A549 (cell line): ENCODE results near the gene DRC7. TPM values are rescaled to one million over a fixed set of nuclear protein-coding genes. Genes with fewer than 3 reads are reported as not detected.

Source experiments
- ATAC-seq, 2 experiments: fragments of 200-7000 bp in 1 of 2; fragments of >200 bp in 1 of 2; cut with Nextera tagmentation in 1 of 2; cut with Tn5 transposase in 1 of 2; 3 replicates each; pipeline versions ENCODE4 v1.8.0 to v1.9.1; 2018 to 2020; ENCODE audit warnings: mild to moderate bottlenecking in 1 of 2, moderate library complexity in 1 of 2
- CTCF ChIA-PET: fragments of 300-600 bp; sonication (Branson Sonifier 250); formaldehyde crosslinking; extraction: SDS; loops from one replicate; lab custom pipeline; 2021; ENCODE audit warnings: antibody characterized with exemption, inconsistent platforms; lab: Yijun Ruan, JAX
- POLR2A ChIA-PET: fragments of 350-600 bp; formaldehyde crosslinking; extraction: SDS; loops from one replicate; lab custom pipeline; 2021; ENCODE audit warnings: antibody characterized with exemption, inconsistent platforms; lab: Yijun Ruan, JAX
- DNase-seq, 2 experiments: peaks; one replicate each; pipeline versions ENCODE4 v3.0.0 to v3.0.0-alpha.2; 2011 to 2016; ENCODE audit warnings: low read depth in 1 of 2, low spot score in 1 of 2
- FAIRE-seq: peaks from 2 replicates; lab custom pipeline; 2011; peaks lifted over from hg19 to GRCh38; lab: Jason Lieb, UNC
- H3K27ac ChIP-seq, 2 experiments: fragments of >200 bp; sonication (Bioruptor Twin); formaldehyde crosslinking; 3 replicates each; pipeline ENCODE4 v1.5.1; 2016 to 2017
- H3K4me1 ChIP-seq: fragments of >200 bp; sonication (Bioruptor Twin); formaldehyde crosslinking; 3 replicates; pipeline ENCODE4 v1.6.1; 2016
- H3K4me2 ChIP-seq: fragments of >200 bp; sonication (Bioruptor Twin); formaldehyde crosslinking; 3 replicates; pipeline ENCODE4 v1.6.1; 2016
- H3K4me3 ChIP-seq: fragments of >200 bp; sonication (Bioruptor Twin); formaldehyde crosslinking; 3 replicates; pipeline ENCODE4 v1.5.1; 2016
- H3K9me3 ChIP-seq: fragments of >200 bp; sonication (Bioruptor Twin); formaldehyde crosslinking; 3 replicates; pipeline ENCODE4 v1.6.1; 2016
- BCL3 ChIP-seq: fragments of >200 bp; sonication (Bioruptor Twin); formaldehyde crosslinking; IDR thresholded peaks from 3 replicates; pipeline ENCODE4 v1.6.1; 2016
- CBX2 ChIP-seq: fragments of 200-600 bp; sonication (generic); IDR thresholded peaks from 2 replicates; pipeline ENCODE4 v1.6.1; 2016; ENCODE audit warnings: low read depth, mild to moderate bottlenecking, borderline replicate concordance
- CHD2 ChIP-seq: fragments of 150-350 bp; IDR thresholded peaks from 2 replicates; pipeline ENCODE4 v1.6.1; 2014; ENCODE audit warnings: low read length; ENCODE audit not compliant: partially characterized antibody
- EHMT2 ChIP-seq: fragments of 200-600 bp; sonication (generic); IDR thresholded peaks from 2 replicates; pipeline ENCODE4 v1.6.1; 2016; ENCODE audit warnings: antibody characterized with exemption, low read depth, mild to moderate bottlenecking, moderate library complexity
- FOXS1 ChIP-seq: fragments of 250-450 bp; sonication (Bioruptor Pico); IDR thresholded peaks from 2 replicates; pipeline ENCODE4 v1.5.0; 2020; ENCODE audit warnings: mild to moderate bottlenecking, moderate library complexity
- HDAC2 ChIP-seq: fragments of 200-600 bp; sonication (generic); IDR thresholded peaks from 2 replicates; pipeline ENCODE4 v1.6.1; 2016
- HOXA7 ChIP-seq: fragments of 250-450 bp; sonication (Bioruptor Pico); IDR thresholded peaks from 2 replicates; pipeline ENCODE4 v1.5.0; 2020; ENCODE audit warnings: mild to moderate bottlenecking, moderate library complexity
- HOXB13 ChIP-seq: fragments of 250-450 bp; sonication (Bioruptor Pico); IDR thresholded peaks from 2 replicates; pipeline ENCODE4 v1.5.0; 2020; ENCODE audit warnings: low read depth, mild to moderate bottlenecking, moderate library complexity
- JUN ChIP-seq, 2 experiments: fragments of >200 bp; sonication (Bioruptor Twin); formaldehyde crosslinking; IDR thresholded peaks; 2 replicates in 1 of 2; 3 replicates in 1 of 2; pipeline ENCODE4 v1.6.1; 2016 to 2017
- KDM1A ChIP-seq: fragments of 200-600 bp; sonication (generic); IDR thresholded peaks from 2 replicates; pipeline ENCODE4 v1.6.1; 2016; ENCODE audit warnings: low read depth, mild to moderate bottlenecking
- MAFK ChIP-seq: fragments of 450-650 bp; IDR thresholded peaks from 2 replicates; pipeline ENCODE4 v1.6.1; 2014; ENCODE audit not compliant: partially characterized antibody
- MAX ChIP-seq: IDR thresholded peaks from 2 replicates; pipeline ENCODE4 v1.6.1; 2012
- MAZ ChIP-seq: fragments of 150-350 bp; IDR thresholded peaks from 2 replicates; pipeline ENCODE4 v1.6.1; 2014; ENCODE audit warnings: antibody characterized with exemption, low read depth, low read length, borderline replicate concordance
- NFE2L2 ChIP-seq: fragments of 150-350 bp; conservative IDR thresholded peaks from 2 replicates; pipeline ENCODE4 v1.6.1; 2014; ENCODE audit warnings: low read length
- NPAS2 ChIP-seq: fragments of 250-450 bp; sonication (Bioruptor Pico); IDR thresholded peaks from 2 replicates; pipeline ENCODE4 v1.8.0; 2022; ENCODE audit warnings: mild to moderate bottlenecking, moderate library complexity, borderline replicate concordance
- PHF8 ChIP-seq: fragments of 200-600 bp; sonication (generic); IDR thresholded peaks from 2 replicates; pipeline ENCODE4 v1.6.1; 2016; ENCODE audit warnings: low read depth, mild to moderate bottlenecking, antibody characterized with exemption, moderate library complexity, borderline replicate concordance
- POLR2A ChIP-seq: IDR thresholded peaks from 2 replicates; pipeline ENCODE4 v1.6.1; 2012; ENCODE audit warnings: mild to moderate bottlenecking, low read length
- POLR2AphosphoS2 ChIP-seq: conservative IDR thresholded peaks from 2 replicates; pipeline ENCODE4 v1.6.1; 2012; ENCODE audit warnings: low read length, improper control_type of control experiment, inconsistent platforms
- RAD21 ChIP-seq, 2 experiments: fragments of >200 bp in 1 of 2; sonication (Bioruptor Twin) in 1 of 2; formaldehyde crosslinking in 1 of 2; IDR thresholded peaks in 1 of 2; conservative IDR thresholded peaks in 1 of 2; 2 replicates in 1 of 2; 3 replicates in 1 of 2; pipeline ENCODE4 v1.6.1; 2012 to 2018; ENCODE audit warnings: inconsistent platforms in 1 of 2
- RARB ChIP-seq: fragments of 250-450 bp; sonication (Bioruptor Pico); IDR thresholded peaks from 2 replicates; pipeline ENCODE4 v1.8.0; 2021; ENCODE audit warnings: mild to moderate bottlenecking, moderate library complexity
- RNF2 ChIP-seq: fragments of 200-600 bp; sonication (generic); IDR thresholded peaks from 2 replicates; pipeline ENCODE4 v1.6.1; 2016; ENCODE audit warnings: low read depth, mild to moderate bottlenecking, antibody characterized with exemption, moderate library complexity, borderline replicate concordance
- SMC3 ChIP-seq: fragments of >200 bp; sonication (Bioruptor Twin); formaldehyde crosslinking; IDR thresholded peaks from 3 replicates; pipeline ENCODE4 v1.6.1; 2018; ENCODE audit warnings: inconsistent platforms
- TFCP2L1 ChIP-seq: fragments of 250-450 bp; sonication (Bioruptor Pico); IDR thresholded peaks from 2 replicates; pipeline ENCODE4 v1.5.0; 2021; ENCODE audit warnings: mild to moderate bottlenecking
- ZNF302 ChIP-seq: fragments of 250-450 bp; sonication (Bioruptor Pico); IDR thresholded peaks from 2 replicates; pipeline ENCODE4 v1.9.0; 2021; ENCODE audit warnings: inconsistent platforms, mild to moderate bottlenecking, moderate library complexity
- ZSCAN20 ChIP-seq: fragments of 250-450 bp; sonication (Bioruptor Pico); IDR thresholded peaks from 2 replicates; pipeline ENCODE4 v1.8.0; 2022; ENCODE audit warnings: mild to moderate bottlenecking, moderate library complexity
- WGBS: methylation state at CpG from one replicate; pipeline ENCODE4 v1.1.6; 2017; ENCODE audit errors: missing lambda C conversion rate; 5-methylcytosine and 5-hydroxymethylcytosine counted together
- polyA plus RNA-seq, 4 experiments: library from polyadenylated mRNA; depleted of rRNA in 3 of 4; stranded (reverse); fragments of >200 nt; fragmentation: RNase III in 1 of 4; extraction: RNeasy Plus Mini Kit Qiagen cat#74134 plus additional on column Dnase treatment in 1 of 4; gene quantifications; 2 replicates in 3 of 4; 3 replicates in 1 of 4; pipeline ENCODE4 v1.2.3, GENCODE V29; 2011 to 2017
- TF ChIP-seq, protein P1 (sequence below): IDR thresholded peaks from 2 replicates; pipeline ENCODE4 v1.6.1; 2012; ENCODE audit warnings: low read depth, borderline replicate concordance
- TF ChIP-seq, protein P2 (sequence below): fragments of 250-450 bp; sonication (Bioruptor Pico); IDR thresholded peaks from 2 replicates; pipeline ENCODE4 v1.5.0; 2021; ENCODE audit warnings: mild to moderate bottlenecking, moderate library complexity, borderline replicate concordance

Gene DRC7
- polyA plus RNA-seq, 2 of the 4 experiments (the other 2 are of a cell fraction): 0.10 to 0.28 TPM

- TF ChIP-seq RARB: no peak
- TF ChIP-seq CBX2: no peak
- TF ChIP-seq MAX: no peak
- no peak for TF ChIP-seq SMC3
These were observed 1.1 kb upstream of the DRC7 start (continued) for GRCh38 chr16:57693550-57693949.

DNA sequence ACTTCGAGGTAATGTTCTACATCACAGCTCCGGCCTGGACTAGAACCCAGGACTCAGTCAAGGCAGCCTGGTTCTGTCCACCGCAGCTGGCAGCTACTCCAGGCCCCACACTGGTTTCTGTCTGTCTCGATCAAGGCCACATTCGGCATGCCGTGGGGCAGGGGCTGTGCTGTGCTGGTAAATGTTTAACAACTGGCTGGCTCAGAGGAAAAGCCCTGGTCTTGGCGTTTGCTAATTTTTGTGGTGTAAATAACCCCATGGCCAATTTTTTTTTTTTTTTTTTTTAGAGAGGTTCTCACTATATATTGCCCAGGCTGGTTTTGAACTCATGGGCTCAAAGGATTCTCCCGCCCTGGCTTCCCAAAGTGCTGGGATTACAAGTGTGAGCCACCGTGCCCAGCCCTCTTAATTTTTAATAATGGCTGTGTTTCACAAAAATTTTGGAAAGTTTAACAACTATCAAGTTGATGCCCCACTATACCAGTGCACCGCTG lies 328 bp upstream of the DRC7 start:
- no peak for FAIRE-seq
- WGBS: 48% methylated on average over 10 of the region's 10 CpGs
- no peak for DNase-seq
- Histone ChIP-seq H3K9me3 (no peaks in the 10 kb centered on the region), H3K4me2 (peak overlapping the region; percentile 72), H3K27ac (no peak overlapping the region), H3K4me3 (no peak overlapping the region), H3K4me1 (peaks cover 10% of the 10 kb centered on the region)
- CTCF ChIA-PET: interaction anchor here (1.1 to 1.2 kb wide), 2 partner anchors 118 to 205 kb away, joined by 3 to 4 read pairs; no protein-coding TSS in a partner anchor
- no peak for TF ChIP-seq BCL3
- no peak for TF ChIP-seq MAX
- TF ChIP-seq POLR2A: no peak
- no peak for TF ChIP-seq EHMT2
- TF ChIP-seq NFE2L2: no peak
- TF ChIP-seq SMC3: no peak
- no peak for TF ChIP-seq POLR2AphosphoS2
- POLR2A ChIA-PET: no interaction called here
- no peak; a peak in 2 of 6 replicates for ATAC-seq

DNA sequence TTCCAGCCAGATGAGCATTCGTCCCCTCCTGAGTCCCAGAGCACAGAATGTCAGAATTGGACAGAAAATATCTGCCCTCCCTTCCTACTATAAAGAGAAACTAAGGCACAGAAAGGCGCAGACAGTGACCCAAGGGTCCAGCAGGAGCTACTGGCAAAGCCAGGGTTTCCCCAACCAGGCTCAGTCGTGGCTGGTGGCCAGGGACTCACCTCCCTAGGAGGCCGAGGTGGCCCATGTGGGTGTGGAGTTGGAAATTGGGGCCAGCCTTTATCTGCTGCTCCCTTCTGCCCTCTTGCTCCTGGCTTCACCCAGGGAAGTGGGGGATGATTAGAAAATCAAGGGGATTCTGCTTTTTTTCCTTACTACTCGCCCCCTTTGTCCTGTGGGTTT lies 1.1 kb downstream of the DRC7 start:
- Histone ChIP-seq H3K4me3 (no peak overlapping the region), H3K27ac (no peak overlapping the region), H3K4me2 (no peak overlapping the region), H3K9me3 (no peaks in the 10 kb centered on the region), H3K4me1 (peaks cover 5% of the 10 kb centered on the region; the same call in 1 of the 3 replicates)
- DNase-seq (no peak), ATAC-seq (no peak), FAIRE-seq (no peak)
- TF ChIP-seq MAX: no peak
- no peak for TF ChIP-seq POLR2AphosphoS2
- TF ChIP-seq RNF2: no peak
- TF ChIP-seq ZSCAN20 (CRISPR knock-in tag): no peak
- no peak for TF ChIP-seq PHF8
- no peak for TF ChIP-seq CHD2
- TF ChIP-seq HDAC2: no peak
- TF ChIP-seq RAD21 (conservative IDR thresholded peaks at IDR 0.05 in 1 of 2, IDR thresholded peaks at IDR 0.05 in 1 of 2): no peak
- no peak for TF ChIP-seq MAFK
- TF ChIP-seq HOXA7 (CRISPR knock-in tag): no peak
- no peak for TF ChIP-seq KDM1A
- no peak for TF ChIP-seq MAZ
- 47% methylated on average over 5 of the region's 5 CpGs for WGBS
- ChIA-PET CTCF (interaction anchor here (0.9 to 1.6 kb wide), 2 partner anchors 47 to 105 kb away, joined by 3 to 7 read pairs; no protein-coding TSS in a partner anchor), POLR2A (no interaction called here)

DNA sequence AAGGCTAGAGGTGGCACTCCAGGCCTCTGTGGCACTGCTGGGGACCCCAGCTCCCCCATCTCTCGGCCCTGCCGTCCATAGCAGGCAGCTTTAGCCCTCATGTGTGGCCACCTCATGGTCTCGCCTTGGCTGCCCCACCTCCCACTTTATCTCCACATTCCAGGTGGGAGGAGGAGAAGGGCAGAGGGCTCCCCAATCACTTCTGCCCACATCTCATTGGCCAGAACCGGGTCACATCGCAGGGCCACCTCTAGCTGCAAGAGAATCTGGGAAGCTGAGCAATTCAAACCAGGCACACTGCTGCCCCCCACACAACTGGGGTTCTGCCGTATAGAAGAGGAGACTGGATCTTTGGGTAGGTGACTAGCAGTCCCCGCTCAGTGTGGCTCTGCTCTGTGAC lies 1.6 kb downstream of the DRC7 start:
- CTCF ChIA-PET: interaction anchor here (1.6 kb wide), 1 partner anchor 47 kb away, joined by 7 read pairs; no protein-coding TSS in a partner anchor
- no peak for FAIRE-seq
- DNase-seq: no peak
- H3K4me1 ChIP-seq: peaks cover 5% of the 10 kb centered on the region; the same call in 1 of the 3 replicates
- no peak overlapping the region for H3K4me2 ChIP-seq
- POLR2A ChIA-PET: no interaction called here
- WGBS: 71% methylated on average over 7 of the region's 7 CpGs
- no peaks in the 10 kb centered on the region for H3K9me3 ChIP-seq
- no peak for ATAC-seq
- H3K4me3 ChIP-seq: no peak overlapping the region
- no peak overlapping the region for H3K27ac ChIP-seq
- no peak for TF ChIP-seq FOXS1 (CRISPR knock-in tag)
- TF ChIP-seq NPAS2 (CRISPR knock-in tag): no peak
- no peak for TF ChIP-seq JUN (IDR thresholded peaks at IDR 0.05)
- no peak for TF ChIP-seq TFCP2L1 (CRISPR knock-in tag)
- TF ChIP-seq KDM1A: no peak
- TF ChIP-seq, protein P1, sequence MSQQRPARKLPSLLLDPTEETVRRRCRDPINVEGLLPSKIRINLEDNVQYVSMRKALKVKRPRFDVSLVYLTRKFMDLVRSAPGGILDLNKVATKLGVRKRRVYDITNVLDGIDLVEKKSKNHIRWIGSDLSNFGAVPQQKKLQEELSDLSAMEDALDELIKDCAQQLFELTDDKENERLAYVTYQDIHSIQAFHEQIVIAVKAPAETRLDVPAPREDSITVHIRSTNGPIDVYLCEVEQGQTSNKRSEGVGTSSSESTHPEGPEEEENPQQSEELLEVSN: no peak
- no peak for TF ChIP-seq POLR2AphosphoS2
- no peak for TF ChIP-seq BCL3
- no peak for TF ChIP-seq PHF8
- no peak for TF ChIP-seq ZNF302
- TF ChIP-seq, protein P2, sequence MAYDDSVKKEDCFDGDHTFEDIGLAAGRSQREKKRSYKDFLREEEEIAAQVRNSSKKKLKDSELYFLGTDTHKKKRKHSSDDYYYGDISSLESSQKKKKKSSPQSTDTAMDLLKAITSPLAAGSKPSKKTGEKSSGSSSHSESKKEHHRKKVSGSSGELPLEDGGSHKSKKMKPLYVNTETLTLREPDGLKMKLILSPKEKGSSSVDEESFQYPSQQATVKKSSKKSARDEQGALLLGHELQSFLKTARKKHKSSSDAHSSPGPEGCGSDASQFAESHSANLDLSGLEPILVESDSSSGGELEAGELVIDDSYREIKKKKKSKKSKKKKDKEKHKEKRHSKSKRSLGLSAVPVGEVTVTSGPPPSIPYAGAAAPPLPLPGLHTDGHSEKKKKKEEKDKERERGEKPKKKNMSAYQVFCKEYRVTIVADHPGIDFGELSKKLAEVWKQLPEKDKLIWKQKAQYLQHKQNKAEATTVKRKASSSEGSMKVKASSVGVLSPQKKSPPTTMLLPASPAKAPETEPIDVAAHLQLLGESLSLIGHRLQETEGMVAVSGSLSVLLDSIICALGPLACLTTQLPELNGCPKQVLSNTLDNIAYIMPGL (CRISPR knock-in tag): no peak
- TF ChIP-seq HOXB13 (CRISPR knock-in tag): no peak
